CD4-positive, alpha-beta T cell treated with Interferon alpha-2 for 1 hour (primary cell): Measurements from ENCODE around the gene NMT2.
A peak's percentile ranks its signal among the peaks of the same experiment; 100 is the strongest.

Experiments used
- DNase-seq, 2 donors: peaks; one replicate each; pipeline ENCODE4 v3.0.0-alpha.2; 2020 to 2022

Gene NMT2

GRCh38 chr10:15140698-15141097 lies 27.8 kb downstream of the NMT2 start:
- no peak for DNase-seq

- DNase-seq, result no peak
Measured at GRCh38 chr10:15137636-15138035, 30.9 kb downstream of the NMT2 start.

DNA sequence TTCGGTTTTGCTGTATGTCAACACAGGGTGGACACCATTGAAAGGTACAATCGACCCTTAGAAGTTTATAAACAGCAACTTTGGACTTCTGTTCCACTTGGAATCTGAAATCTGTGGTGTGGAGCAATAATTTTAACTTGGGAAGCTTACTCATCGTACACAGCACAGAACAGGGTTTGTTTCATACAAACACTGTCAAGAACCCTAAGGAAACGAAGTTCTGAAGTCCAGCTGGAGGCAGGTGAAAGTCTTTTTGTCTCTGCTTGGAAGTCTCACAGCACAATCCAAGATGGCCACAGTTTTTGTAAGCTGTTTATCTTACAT lies 31.5 kb downstream of the NMT2 start:
- no peak for DNase-seq

DNA sequence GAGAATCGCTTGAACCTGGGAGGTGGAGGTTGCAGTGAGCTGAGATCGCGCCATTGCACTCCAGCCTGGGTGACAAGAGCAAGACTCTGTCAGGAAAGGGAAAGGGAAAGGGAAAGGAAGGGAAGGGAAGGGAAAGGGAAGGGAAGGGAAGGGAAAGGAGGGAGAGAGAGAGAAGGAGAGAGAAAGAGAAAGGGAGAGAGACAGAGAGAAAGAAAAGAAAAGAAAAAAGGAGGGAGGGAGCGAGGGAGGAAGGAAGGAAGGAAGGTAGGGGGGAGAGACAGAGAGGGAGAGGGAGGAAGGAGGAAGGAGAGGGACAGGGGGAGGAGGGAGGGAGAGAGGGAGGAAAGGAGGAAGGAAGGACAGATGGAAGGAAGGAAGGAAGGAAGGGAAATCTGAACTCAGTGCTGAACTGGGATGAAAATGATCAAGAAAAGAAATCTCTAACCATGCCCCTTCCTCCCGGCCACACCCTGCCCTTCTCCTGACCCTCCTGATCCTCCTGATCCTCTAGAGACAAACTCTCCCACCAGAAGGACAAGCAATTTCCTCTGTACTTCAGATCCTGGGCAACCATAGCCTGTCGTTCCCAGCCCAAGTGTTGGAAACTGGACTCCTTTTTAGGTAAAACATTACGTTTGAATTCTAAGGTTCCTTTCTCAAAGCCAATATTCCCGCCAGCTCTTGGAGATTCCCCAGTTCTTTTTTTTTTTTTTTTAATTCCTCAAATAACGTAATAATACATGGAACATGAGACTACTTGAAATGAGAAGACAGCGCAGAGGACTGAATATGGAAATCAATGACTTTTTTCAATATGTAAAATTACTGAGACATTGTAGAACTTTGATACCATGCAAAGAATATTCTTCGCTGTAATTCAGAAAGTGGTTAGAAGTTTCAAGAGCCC lies 32.1 kb downstream of the NMT2 start:
- DNase-seq, result no peak

DNA sequence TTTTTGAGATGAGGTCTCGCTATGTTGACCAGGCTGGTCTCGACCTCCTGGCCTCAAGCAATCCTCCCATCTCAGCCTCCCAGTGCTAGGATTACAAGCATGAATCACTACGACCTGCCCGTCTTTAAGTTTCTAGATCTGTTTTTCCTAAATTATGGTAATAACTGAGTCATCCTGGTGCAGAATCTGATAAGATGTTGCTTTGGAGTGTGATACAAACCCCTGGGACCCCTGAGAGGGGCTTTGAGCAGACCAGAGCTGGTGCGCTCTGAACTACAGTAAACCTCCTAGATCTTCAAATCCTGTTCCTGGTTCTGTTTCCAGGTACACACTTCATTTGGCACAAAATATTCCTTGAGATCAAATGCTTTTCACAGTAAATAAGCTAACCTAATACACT lies 37.2 kb downstream of the NMT2 start:
- no peak for DNase-seq

DNA sequence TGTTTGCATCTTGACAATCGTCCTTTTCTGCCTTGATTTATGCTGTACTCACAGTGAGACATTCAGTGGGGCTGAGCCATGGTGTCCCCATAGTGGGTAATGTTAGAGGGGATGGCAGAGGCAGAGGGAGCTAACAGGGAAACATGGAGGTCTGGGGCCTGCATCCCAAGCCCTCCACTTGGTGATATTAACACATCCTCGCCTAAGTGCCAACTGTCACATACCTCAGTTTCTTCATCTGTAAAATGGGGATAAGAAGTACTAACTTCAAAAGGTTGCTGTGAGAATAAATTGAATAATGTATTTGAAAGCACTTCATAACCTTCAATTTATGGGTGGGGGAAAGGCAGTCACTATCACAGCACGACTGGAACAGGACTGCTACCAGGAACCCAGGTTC lies 43.6 kb downstream of the NMT2 start:
- DNase-seq, result no peak

GRCh38 chr10:15124190-15124589 lies 44.3 kb downstream of the NMT2 start:
- DNase-seq, result no peak

DNA sequence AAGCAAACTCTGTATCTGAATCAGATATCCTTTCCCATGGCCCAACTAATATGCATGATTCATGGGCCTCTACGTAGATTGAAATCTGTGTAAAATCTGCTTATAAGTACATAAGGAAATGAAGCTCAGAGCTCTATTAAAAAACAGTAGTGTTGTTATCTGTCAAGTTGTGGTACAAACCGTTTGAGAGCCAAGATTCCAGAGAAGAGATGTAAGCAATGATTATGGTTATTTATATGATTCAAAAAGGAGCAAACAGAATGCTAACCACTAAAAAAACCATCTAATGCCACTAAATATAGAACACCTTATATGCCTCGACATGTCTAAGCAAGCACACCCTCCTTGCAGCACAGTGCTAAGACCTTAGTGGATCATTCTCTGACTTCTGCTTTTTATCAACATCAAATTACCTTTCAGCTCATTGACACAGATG lies 44.7 kb downstream of the NMT2 start:
- DNase-seq, result no peak

DNA sequence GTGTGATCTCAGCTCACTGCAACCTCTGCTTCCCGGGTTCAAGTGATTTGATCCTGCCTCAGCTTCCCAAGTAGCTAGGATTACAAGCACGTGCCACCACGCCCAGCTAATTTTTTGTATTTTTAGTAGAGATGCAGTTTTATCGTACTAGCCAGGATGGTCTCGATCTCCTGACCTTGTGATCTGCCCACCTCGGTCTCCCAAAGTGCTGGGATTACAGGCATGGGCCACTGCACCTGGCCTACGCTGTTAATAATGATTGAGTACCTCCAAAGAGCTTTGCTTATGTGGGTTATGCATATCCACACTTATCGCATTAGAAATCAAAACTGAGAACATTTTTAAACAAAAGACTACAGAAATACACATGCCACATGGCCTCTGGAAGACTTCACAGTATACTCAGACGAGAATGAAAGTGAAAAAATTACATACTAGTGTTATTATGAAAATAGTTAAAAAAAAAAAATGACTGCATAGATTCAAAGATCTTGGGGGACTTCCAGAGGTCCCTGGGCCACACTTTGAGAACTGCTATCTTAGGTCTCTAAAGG lies 45.9 kb downstream of the NMT2 start:
- DNase-seq, result no peak

DNA sequence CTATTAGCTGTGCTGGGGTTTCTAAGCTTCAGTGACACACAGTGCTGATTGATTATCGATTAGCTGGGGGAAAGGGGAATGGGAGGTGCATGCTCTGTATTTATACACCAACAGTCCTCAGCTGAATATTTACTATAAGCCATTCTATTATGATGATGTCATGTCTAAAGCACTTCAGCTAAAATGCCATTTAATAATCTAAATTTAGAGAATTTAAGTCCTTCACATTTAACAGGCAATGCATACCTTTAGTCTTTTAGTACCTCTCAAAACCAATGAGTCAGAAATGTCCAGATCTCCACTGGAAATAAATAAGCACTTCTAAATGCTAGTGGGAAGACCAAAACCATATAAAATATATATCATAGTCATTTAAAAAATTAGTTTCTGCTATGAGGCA lies 46.8 kb downstream of the NMT2 start:
- DNase-seq, result no peak

DNA sequence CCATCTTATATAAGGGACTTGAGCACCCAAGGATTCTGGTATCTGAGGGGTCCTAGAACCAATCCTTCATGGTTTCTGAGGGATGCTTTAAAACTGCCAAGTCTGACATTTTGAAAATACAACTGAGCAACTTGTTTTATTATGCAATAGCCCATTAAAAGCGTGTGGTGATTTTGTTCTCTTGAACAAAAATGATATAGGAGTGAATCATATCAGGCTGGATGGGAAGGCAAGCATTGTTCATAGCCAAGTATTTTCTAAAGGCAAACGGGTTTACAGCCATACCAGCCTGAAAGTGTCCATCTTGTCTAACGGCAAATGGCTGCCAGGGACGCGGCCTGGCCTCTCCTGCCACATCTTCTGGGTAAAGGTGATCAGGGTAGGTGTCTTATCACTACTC lies 48.0 kb downstream of the NMT2 start:
- DNase-seq, result no peak

DNA sequence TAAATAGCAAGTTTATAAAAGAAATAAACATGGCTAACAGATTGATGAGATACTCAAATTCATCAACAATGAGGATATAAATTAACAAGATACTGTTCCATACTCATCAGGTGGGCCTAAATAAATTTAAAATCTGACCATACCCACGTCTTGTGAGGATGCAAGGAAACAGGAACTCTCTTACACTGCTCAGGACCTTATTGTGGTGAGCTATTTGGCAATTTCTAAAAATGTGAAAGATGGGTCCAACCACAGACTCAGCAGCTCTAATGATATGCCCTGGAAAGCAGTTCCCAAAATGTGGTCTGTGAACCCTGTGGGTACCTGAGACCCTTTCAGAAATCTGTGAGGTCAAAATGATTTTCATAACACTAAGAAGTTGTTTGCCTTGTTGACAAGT lies 49.9 kb downstream of the NMT2 start:
- DNase-seq, result no peak

DNA sequence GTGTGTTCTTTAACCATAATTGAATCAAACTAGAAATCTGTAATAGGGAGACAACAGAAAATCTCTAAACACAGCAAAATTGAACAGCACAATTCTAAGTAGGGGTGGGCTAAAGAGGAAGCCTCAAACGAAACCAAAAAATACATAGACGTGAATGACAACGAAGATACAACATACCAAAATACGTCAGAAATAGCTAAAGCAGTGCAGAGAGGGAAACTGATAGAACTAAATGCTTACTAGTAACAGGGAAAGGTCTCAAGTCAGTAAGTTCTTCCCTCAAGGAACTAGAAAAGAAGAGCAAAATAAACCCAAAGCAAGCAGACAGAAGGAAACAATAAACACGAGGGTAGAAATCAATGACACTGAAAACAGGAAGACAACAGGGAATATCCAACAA lies 52.3 kb downstream of the NMT2 start:
- DNase-seq, result no peak

GRCh38 chr10:15113766-15114165 lies 54.7 kb downstream of the NMT2 start:
- DNase-seq, result no peak

DNA sequence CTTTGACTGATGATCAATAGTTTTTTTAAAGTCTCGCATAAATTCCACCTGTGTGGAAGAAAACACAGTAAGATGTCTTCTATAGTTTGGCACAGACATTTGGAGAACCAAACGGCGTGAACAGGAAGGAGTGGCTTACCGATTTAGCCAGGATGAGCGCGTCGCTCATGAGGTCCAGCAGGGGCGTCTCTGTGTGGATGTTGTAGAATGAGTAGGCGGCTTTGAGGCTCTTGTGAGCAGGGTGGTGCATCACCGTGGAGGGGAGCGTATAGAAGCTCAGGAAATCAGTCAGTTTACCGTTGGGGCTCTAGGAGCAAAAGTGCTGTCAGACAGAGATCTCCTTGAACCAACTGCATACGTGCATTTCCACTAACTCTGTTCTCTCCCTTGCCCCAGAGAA lies 55.8 kb downstream of the NMT2 start:
- no peak for DNase-seq

DNA sequence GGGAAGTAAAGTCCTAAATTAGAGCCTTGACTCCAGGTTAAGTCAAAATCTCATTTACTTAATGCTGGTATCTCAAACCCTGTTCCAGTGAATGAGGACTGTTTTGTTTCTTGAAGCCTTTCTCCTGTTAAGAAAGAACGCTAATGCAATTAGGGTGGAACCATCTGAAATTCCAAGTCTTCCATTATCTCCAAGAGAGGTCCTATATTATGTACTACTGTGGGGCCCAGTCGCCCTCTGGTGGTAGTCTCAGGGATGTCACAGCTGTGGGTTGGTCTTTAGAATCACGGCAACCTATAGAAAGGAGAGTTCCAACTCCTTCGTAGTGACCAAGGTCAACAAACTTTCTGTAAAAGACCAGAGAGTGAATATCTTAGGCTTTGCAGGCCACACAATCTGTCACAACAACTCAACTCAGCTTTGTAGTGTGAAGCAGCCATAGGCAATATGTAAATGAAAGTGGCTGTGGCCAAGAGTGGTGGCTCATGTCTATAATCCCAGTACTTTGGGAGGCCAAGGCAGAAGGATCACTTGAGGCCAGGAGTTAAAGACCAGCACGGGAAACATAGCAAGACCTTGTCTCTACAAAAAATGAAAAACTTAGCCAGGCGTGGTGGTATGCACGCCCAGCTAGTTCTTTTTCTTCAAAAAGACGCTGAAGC lies 62.0 kb downstream of the NMT2 start:
- DNase-seq, result peak; percentile 64 to 75

- no peak for DNase-seq
Measured at GRCh38 chr10:15103513-15103912, 65.0 kb downstream of the NMT2 start.

DNA sequence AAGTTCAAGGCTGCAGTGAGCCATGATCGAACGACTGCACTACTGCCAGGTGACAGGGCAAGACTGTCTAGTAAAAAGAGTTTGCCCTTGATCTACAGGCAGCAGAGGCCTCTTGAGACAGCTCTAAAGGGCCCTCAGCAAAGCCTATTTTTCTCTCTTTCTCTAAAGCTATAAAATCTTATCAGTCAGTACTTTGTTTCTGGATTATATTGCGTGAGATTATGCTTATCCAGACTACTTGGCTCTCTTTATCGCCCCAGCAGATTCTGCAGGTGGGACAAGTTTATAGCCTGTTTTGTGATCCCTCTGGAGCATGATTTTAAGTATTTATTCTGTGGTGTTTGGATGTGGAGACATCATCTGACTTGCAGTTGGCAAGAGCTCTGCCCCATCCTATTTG lies 68.6 kb downstream of the NMT2 start:
- no peak for DNase-seq

- peak; percentile 93 to 95 for DNase-seq
Measured at GRCh38 chr10:15097011-15097812, 71.3 kb downstream of the NMT2 start, which contains the start of gene RPP38. TSS of gene RPP38 (plus strand) at chr10:15097355. CDS start at chr10:15103315, 5,960 bp downstream.

GRCh38 chr10:15096661-15097010 lies 71.9 kb downstream of the NMT2 start:
- no peak for DNase-seq

DNA sequence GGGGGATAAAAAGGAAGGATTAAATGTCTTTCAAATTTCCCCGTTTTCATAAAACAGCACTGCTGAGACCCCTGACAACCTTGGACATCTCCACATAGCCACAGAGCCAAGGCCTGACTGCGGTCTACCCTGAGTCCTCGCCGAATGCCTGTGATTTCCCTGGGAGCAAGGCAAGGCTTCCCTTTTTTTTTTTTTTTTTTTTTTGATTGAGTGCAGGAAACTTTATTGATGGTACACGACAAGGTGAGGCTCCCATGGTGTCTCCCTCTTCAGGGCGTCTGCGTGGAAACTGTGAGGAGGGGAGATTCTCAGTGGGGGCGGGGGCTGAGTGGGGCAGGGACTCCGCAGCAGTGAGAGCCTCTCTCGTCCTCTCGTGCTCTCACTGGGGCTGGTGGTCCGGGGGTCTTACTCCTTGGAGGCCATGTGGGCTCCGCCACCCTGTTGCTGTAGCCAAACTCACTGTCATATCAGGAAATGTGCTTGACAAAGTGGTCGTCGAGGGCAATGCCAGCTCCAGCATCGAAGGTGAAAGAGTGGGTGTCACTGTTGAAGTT lies 75.6 kb downstream of the NMT2 start:
- no peak for DNase-seq

- no peak for DNase-seq
Measured at GRCh38 chr10:15091418-15091817, 77.1 kb downstream of the NMT2 start.
